ENCODE data around the gene CD22.

GRCh38 chr19:35332817-35333216 lies 3.8 kb downstream of the CD22 start:
- no peak for TF ChIP-seq POLR2A (IDR thresholded peaks at IDR 0.05)
- TF ChIP-seq, protein P1, sequence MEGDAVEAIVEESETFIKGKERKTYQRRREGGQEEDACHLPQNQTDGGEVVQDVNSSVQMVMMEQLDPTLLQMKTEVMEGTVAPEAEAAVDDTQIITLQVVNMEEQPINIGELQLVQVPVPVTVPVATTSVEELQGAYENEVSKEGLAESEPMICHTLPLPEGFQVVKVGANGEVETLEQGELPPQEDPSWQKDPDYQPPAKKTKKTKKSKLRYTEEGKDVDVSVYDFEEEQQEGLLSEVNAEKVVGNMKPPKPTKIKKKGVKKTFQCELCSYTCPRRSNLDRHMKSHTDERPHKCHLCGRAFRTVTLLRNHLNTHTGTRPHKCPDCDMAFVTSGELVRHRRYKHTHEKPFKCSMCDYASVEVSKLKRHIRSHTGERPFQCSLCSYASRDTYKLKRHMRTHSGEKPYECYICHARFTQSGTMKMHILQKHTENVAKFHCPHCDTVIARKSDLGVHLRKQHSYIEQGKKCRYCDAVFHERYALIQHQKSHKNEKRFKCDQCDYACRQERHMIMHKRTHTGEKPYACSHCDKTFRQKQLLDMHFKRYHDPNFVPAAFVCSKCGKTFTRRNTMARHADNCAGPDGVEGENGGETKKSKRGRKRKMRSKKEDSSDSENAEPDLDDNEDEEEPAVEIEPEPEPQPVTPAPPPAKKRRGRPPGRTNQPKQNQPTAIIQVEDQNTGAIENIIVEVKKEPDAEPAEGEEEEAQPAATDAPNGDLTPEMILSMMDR (IDR thresholded peaks at IDR 0.05), result no peak
- no peak for TF ChIP-seq POLR2AphosphoS5 (IDR thresholded peaks at IDR 0.05)

All from breast epithelium (tissue), 3 donors.